Keratinocyte (primary cell): ENCODE data around the gene RNF225.

Experiments
- EZH2 ChIP-seq: IDR thresholded peaks from one replicate; pipeline ENCODE4 v1.6.1; 2012; ENCODE audit warnings: inconsistent platforms, mild to moderate bottlenecking, low read length, moderate library complexity
- TF ChIP-seq, protein P1 (sequence below), 3 experiments: IDR thresholded peaks in 1 of 3; conservative IDR thresholded peaks in 1 of 3; optimal IDR thresholded peaks in 1 of 3; 2 replicates in 2 of 3; 3 replicates in 1 of 3; pipeline versions ENCODE3 to v1.5.1; 2011; ENCODE audit warnings: low read length in 3 of 3, mild to moderate bottlenecking in 3 of 3, moderate library complexity in 2 of 3, control low read depth in 1 of 3, inconsistent platforms in 1 of 3; ENCODE audit not compliant: insufficient read depth in 2 of 3; ENCODE audit errors: extremely low read depth in 1 of 3

DNA sequence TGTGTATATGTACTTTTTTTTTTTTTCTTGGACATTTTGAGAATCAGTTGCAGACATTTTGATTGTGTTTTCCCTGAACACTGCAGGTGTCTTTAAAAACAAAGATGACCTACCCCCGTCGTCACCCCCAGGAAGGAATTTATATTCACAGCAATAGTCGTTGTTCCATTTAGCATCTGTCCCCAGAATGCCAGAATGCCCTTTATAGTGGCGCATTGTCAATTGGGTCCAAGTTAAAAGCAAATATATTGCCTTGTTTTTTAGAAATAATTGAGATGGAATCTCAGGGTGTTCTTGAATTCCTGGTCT lies 1.8 kb upstream of the RNF225 start:
- TF ChIP-seq, protein P1, sequence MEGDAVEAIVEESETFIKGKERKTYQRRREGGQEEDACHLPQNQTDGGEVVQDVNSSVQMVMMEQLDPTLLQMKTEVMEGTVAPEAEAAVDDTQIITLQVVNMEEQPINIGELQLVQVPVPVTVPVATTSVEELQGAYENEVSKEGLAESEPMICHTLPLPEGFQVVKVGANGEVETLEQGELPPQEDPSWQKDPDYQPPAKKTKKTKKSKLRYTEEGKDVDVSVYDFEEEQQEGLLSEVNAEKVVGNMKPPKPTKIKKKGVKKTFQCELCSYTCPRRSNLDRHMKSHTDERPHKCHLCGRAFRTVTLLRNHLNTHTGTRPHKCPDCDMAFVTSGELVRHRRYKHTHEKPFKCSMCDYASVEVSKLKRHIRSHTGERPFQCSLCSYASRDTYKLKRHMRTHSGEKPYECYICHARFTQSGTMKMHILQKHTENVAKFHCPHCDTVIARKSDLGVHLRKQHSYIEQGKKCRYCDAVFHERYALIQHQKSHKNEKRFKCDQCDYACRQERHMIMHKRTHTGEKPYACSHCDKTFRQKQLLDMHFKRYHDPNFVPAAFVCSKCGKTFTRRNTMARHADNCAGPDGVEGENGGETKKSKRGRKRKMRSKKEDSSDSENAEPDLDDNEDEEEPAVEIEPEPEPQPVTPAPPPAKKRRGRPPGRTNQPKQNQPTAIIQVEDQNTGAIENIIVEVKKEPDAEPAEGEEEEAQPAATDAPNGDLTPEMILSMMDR (optimal IDR thresholded peaks at IDR 0.05 in 1 of 3, IDR thresholded peaks at IDR 0.05 in 1 of 3, conservative IDR thresholded peaks at IDR 0.05 in 1 of 3; ENCODE audit: extremely low read depth in 1 of 3, insufficient read depth in 2 of 3, low read length in 3 of 3) = no peak
- no peak for TF ChIP-seq EZH2
